Stimulated activated naive CD4-positive, alpha-beta T cell treated with Interleukin-2 at 50 U/mL for 16 hours (primary cell): Measurements from ENCODE around the gene TTLL1.

Experiments
- DNase-seq: peaks from one replicate; lab custom pipeline; 2025; lab: John Stamatoyannopoulos, UW

TTLL1 gene

GRCh38 chr22:43088984-43089717, at the start of gene TTLL1:
Gene TTLL1, minus strand, starts transcription at chr22:43089391. Its CDS starts 13,805 bp downstream, at chr22:43075586.
- peak; percentile 88 for DNase-seq

- no peak for DNase-seq
These were observed 47.6 kb upstream of the TTLL1 start for GRCh38 chr22:43136801-43137200.

GRCh38 chr22:43136255-43136654, 47.1 kb upstream of the TTLL1 start:
- peak; percentile 12 for DNase-seq

- DNase-seq: no peak
These were observed 46.4 kb upstream of the TTLL1 start for GRCh38 chr22:43135565-43135964.

- DNase-seq: no peak
These were observed 45.4 kb upstream of the TTLL1 start for GRCh38 chr22:43134553-43134952.

DNA sequence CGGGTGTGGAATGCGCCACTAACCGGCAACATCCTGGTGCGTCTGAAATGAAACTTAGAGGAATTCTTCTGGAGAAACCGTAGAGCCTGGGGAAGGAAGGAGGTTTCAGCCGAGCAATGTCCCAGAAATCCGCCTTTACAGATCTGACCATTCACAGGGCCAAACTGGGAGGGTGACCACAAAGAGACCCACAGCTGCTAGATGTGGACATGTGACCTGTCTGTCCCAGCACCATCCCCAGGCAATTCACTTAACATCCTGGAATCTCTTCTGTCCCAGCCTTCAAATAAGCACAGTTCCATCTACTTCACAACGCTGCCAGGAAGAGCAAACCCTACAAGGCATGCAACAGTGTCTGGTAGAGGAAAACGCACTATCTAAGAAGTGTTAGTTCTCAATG, 44.2 kb upstream of the TTLL1 start:
- DNase-seq: no peak

DNA sequence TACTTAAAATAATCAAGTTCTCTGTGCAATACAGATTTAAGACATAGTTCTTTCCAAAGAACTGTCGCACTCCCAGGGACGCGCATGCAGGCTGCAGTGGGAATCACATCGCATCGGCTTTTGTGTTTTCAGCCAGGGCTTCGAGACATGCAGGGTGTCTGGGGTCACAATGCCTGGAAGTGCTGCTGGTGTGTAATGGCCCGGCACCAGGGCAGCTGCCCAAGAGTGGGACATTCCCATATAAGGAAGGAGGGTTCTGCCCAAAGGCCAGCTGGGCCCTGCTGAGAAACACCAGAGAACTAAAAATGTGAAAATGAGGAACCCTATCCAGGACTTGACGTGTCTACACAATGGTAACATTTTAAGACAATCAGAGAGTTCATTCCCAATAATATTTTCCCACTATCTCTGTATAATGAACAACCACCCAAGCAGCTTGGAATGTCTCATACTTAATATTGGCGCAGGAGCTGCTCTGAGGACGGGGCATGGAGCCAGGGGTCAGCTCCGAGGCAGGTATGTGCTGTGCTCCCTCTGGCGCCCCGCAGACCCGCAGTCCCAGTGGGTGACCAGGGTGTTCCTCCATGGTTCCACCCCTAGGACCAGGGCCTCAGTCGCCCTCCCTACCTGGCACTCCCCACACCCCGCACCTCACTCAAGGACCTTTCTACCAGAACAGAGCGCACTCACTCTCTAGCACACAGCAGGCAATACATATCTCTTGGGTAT, 42.7 kb upstream of the TTLL1 start:
- DNase-seq: no peak

GRCh38 chr22:43129426-43130425, 40.5 kb upstream of the TTLL1 start:
- no peak for DNase-seq

DNA sequence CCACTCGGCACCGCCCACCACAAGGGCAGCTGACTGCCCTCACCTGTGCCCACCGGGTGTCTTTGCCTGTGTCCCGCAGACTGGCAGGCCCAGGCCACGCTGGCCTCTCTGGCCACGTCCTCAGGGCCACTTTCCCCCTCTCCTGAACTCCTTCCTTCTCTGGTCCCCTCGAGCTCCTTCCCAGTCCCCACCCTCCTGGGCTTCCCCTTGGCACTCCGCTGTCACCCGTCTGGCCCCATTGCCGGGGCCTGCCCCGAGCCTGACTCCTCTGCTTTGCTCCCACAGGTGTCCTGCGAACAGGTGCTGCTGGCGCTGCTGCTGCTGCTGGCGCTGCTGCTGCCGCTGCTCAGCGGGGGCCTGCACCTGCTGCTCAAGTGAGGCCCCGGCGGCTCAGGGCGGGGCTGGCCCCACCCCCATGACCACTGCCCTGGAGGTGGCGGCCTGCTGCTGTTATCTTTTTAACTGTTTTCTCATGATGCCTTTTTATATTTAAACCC, 39.8 kb upstream of the TTLL1 start:
- no peak for DNase-seq

GRCh38 chr22:43128116-43128515, 38.9 kb upstream of the TTLL1 start:
- no peak for DNase-seq

DNA sequence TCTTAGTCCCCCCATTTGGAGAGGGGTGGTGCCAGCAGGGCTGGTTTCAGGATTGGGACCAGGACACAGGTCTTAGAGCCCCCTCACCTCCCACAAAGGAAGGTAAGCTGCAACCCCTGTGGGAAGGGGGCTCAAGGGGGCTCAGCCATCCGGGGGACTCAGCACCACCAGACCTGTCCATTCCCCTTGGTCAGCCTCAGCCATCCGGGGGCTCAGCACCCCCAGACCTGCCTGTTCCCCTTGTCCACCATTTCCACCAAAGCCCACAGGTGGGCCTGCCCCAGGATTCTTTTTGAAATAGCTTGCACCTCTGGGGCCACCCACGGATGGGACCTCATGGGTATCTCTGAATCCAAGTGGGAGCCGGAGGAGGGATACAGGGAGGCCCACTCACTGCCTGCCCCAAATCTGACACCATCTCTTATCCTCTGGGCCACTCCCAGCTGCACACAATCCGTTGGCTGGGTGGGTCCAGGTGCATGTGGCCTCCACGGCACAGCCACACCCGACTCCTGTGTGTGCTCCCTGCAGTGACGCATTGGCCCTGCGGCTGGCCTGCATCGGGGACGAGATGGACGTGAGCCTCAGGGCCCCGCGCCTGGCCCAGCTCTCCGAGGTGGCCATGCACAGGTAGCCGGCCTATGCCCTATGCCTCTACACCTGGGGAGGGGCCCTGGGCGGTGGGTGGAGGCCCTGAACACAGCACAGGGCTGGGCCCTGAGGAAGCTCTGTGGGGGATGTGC, 38.1 kb upstream of the TTLL1 start:
- no peak for DNase-seq

GRCh38 chr22:43126501-43127165, 37.4 kb upstream of the TTLL1 start:
- no peak for DNase-seq

- DNase-seq: no peak
These were observed 29.8 kb upstream of the TTLL1 start for GRCh38 chr22:43118953-43119458.

GRCh38 chr22:43118024-43118849, 29.0 kb upstream of the TTLL1 start:
- no peak for DNase-seq

- DNase-seq: no peak
These were observed 27.7 kb upstream of the TTLL1 start for GRCh38 chr22:43116932-43117331.

GRCh38 chr22:43114958-43115357, 25.8 kb upstream of the TTLL1 start:
- no peak for DNase-seq

DNA sequence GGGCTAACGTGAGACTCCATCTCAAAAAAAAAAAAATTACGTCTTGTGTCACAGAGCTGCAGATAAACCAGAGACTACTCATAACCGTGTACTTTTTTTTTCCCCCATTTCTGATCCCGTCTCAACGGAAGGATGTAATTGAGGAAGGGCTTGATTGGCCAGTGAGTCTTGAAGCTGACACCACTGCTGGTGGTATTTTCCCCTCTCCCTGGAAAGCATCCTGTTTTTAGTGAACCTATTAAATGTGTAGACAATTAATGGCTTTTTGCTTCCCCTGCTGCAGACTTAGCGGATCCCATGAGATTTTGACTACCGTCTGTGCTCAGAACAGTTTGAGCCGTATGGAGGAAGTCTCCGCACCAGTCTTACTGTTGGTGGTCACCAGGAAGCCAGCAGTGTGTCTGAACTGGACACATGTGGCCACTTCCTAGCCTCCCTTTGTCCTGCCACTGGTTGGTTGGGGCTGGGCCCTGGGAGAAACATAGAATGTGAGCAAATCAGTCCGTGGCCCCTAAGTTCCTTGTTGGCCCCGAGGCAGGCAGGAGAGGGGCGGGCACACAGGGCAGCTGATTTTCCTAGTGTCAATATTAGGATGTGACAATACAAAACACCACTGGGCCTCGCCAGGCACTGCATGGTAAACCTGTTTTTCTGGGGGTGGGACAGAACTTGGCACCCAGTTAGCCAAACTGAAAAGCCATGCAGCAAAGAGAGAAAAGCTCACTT, 24.5 kb upstream of the TTLL1 start:
- DNase-seq: no peak

- peak; percentile 12 for DNase-seq
These were observed 21.9 kb upstream of the TTLL1 start for GRCh38 chr22:43110927-43111623.
